NK-92 treated with Interleukin-12 subunit alpha and Interleukin-12 subunit beta, amount 100 ng/mL, for 24 hours (cell line): ENCODE data around the gene PPFIBP1.

Source experiments
- DNase-seq: peaks from one replicate; lab custom pipeline; 2025; lab: John Stamatoyannopoulos, UW

Gene PPFIBP1

DNA sequence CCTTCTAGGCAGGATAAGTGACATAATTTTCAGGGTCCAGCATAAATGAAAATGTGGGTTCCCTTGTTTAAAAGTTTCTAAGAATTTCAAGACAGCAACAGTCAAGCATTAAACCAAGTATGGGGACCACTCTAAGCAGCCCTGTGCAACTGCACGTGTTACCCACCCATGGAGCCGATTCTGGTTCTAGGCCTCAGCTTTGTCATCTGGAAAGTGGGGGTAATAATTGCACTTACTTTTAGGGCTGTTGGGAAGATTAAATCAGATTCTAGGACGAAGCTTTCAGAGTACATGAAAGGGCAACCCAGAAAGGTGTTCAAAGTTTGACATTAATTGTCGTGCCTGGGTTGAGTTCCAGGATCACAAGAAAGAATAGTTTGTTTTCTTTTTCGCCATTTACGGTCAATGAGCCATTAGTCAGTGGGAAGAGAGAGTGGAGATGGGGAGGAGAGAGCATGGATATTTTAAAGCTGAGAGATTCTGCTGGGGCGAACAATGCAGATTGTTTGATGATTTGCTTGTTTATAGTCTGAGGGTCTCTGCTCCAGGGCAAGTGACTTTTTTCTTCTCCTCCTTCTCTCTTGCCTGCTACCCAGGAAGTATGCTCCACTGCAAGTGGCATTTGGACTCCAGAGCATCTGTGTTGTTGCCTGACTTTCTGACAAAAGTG lies 10.7 kb upstream of the PPFIBP1 start:
- DNase-seq = no peak

GRCh38 chr12:27515671-27516070 lies 8.3 kb upstream of the PPFIBP1 start:
- no peak for DNase-seq

DNA sequence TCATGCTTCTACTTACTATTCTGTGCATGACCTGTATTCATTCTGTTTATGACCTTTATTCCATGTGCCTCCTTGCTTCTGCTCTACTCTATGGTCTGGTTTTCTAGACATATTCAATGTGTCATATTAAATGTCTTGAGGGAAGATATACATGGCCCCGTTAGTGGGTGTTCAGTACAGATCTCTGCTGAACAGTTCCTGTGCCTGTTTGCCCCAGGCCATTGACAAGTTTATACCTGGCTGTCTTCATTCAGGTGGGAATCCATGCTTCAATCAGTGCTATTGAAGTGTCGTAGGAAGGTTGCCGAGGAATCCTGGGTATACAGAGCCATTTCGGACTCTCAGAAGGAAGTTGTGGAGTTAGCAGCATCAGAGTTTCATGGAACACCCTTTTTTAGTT lies 7.4 kb upstream of the PPFIBP1 start:
- no peak for DNase-seq

DNA sequence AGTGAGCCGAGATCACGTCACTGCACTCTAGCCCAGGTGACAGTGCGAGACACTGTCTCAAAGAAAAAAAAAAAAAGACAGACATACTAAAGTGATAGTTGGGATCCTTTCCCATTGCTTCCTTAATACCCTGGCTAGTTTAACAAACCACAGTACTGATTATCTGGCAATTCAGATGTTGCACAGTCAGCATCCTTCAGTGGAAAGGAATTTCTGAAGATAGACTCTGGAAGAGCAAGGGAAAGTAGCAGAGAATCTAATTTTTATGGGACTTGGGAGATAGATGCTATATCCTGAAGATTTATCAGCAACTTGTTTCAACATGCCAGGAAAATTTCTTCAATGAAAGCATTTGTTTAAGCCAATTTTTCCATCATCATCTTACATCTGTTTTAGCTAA lies 6.5 kb upstream of the PPFIBP1 start:
- no peak for DNase-seq

DNA sequence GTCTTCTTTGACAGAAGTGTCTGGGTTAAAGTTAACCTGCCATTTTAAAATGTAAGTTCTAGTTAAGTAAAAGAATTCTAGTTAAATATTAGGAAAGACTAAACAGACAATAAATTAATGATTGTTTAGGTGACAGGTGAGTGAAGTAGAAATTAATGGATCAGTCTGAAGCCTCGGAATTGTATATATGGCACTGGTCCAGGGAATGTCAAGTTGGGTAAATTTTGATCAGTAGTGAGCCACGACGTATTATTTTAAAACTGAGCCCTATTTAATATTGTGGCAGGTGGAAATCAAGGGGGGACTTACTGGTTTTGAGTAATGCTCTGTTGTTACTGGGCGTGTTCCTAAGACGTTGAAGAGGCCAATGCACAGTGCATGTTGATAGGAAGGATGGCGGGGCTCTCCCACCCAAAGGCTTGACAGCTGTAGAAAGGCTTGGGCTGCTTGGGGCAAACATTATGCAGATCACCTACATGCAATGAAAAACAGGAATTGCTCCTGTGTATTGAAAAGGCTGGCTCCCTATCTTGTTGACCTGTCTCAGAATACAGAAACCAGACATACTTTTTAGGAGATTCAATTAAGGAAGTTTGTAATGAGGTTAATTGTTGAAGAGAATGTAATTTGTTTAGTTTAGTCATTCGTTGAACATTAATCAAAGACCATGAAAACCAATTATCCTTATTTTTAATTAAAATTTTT lies 5.9 kb upstream of the PPFIBP1 start:
- DNase-seq = no peak

GRCh38 chr12:27521066-27521465 lies 2.9 kb upstream of the PPFIBP1 start:
- DNase-seq = no peak

DNA sequence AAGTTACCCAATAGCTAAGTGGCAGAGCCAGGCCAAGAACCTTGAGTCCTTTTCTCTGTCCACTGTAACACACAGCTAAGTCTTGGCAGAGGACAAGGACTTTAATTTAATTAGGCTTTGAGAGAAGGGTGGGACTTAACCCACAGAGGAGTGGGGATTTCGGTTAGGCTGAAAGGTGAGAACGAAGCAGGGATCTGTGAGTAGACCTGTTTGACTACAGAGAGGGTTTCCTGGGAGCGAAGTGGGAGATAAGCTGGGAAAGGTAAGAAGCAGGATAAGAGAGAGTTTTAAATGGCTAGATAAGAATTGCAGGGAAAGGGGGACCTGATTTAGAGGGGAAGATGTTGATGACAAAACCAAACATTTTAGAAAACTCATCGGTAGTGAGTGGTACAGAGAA lies 2.0 kb upstream of the PPFIBP1 start:
- no peak for DNase-seq

DNA sequence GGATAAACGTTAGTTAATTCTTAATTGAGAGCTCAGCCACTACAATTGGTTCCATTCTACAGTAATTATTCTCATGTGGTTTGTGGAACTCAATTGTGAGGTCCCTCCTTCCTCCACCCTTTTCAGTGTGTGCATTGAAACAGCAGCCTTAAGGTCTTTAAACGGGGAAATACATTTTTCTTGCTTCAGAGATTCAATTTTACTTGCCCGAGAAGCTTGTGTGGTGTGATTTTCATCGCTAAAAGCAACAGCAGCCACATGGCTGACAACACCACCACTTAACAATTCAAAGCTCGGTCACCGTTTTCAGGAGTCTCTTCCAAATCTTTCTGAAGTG lies 733 bp upstream of the PPFIBP1 start:
- no peak for DNase-seq

- no peak for DNase-seq
Measured at GRCh38 chr12:27524494-27524835, 459 bp downstream of the PPFIBP1 start.

DNA sequence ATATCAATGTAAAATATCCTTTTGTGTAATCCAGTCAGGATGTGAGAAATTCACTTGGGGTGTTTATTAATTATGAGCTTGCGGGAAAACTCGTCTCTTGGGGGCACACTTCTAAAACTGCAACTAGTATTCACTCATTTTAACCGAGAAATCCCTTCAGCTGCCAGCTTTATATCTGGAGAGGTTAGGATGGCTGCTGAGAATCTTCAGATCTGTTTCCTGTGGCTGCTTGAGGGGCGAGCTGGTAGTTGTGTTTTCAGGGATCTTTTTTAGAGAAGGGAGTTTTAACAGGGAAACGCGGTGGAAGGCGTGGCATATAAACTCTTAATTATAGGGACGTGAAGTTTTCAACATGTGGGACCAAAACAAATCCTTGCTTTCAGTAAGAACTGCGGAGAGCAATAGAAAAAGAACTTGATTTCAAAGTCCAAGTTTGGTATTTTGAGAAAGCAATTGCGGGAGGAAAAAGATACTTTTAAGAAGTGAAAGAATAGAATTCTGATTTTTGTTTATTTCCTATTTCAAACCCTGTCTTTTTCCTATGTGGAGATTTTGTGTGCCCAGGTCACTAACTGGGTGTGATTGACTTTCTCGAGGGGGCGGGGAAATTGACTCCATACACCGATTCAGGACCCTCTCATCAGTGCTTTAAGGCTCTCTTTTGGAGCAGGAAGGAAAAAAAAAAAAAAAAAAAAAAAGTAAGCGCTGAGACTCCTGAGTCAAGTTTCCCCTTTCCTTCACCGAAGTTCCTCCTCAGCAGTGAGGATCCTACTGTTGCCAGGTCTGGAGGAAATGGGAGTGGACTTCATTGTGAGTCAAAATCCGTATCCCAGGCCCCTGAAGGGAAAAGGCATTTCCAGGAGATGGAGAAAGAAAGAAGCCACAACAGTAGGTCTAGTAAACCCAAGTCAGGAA lies 1.1 kb downstream of the PPFIBP1 start:
- DNase-seq = no peak

GRCh38 chr12:27527512-27527911 lies 3.5 kb downstream of the PPFIBP1 start:
- DNase-seq = no peak

- DNase-seq = no peak
Measured at GRCh38 chr12:27528788-27529187, 4.8 kb downstream of the PPFIBP1 start.

- no peak for DNase-seq
Measured at GRCh38 chr12:27530157-27530922, 6.3 kb downstream of the PPFIBP1 start.

DNA sequence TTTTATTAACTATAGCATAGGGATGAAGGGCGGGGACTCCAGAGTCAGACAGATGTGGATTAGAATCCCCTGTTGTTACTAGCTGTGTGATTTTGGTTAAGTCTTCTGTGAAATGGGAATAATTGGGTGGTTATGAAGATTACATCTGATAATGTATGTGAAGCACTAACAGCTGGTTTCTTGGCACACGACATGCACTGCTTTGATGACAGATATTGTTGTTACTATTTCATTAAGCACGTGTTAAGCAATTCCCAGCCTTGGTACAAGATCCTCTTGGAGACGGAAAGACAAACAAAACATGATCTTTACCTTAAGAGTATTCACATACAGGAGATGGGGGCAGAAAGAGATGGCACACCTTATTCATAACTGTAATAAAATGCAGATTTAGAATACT lies 7.9 kb downstream of the PPFIBP1 start:
- DNase-seq = no peak

DNA sequence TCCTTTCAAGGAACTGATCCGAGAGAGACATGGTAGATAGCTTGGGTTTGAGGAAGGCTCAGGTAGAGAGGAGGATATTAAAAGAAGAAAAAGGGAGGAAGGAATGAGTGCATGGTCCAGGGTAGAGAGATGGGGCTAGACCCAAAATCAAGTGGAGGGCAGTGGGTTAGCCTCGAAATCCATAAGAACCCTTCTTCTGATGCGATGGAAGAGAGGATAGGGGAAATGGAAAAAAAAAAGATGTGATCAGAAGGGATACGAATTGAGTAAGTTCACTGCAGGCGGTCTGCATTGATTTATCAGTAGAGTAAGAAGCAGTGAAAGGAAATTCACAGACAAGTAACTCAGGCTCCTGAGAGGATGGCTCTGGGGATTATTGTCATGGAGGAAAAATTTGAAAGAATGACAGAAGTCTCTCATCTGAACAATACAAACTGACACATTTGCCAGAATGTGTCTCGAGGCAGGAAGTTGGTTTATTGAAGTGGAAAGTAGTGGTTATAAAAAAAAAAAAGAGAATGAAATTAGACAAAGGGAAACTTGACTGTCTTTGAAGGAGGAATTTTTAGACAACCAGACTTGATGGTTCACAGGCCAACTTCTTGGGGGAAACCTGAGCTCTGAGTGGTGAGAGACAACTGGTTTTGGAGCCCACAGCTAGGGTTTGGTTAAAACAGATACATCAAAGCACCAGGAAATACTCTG lies 10.2 kb downstream of the PPFIBP1 start:
- no peak for DNase-seq

GRCh38 chr12:27534765-27535161 lies 10.8 kb downstream of the PPFIBP1 start:
- no peak for DNase-seq

GRCh38 chr12:27535318-27535717 lies 11.3 kb downstream of the PPFIBP1 start:
- no peak for DNase-seq

DNA sequence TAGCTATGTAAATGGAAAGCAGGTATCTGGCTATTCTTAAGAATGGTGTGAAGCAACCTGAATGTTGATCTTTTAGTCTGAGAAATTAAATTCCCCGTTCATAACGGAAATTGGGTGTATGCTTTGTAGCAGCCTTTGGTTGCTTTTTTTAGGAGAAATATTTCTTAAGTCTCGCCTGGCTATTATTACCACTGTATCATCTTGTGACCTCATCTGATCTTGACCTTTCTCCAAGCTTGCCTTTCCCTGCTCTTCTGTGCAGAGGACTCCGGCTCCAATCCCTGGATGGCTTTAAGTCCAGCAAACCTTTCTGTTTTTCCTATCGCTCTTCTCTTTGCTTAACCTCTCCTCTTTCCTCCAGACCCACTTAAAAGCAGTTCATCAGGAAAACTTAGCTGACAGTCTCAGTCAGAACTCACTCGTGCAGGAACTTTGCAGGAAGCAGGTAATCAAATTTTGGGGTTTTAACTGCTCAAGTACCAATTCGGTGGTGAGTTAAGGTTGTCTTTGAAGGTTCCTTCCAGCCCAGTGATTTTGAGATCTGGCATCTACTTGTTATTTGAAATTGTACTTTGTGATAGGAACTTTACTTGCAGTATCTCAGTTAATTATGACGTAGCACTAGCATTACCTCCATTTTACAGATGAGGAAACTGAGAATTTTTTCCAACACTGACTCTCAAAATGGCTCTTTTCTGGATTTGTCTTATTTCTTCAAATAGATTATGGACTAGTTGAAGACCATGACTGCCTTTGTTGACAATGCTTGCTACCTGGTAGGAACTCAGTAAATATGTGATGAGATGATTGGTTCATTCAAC lies 14.1 kb downstream of the PPFIBP1 start:
- DNase-seq = no peak

DNA sequence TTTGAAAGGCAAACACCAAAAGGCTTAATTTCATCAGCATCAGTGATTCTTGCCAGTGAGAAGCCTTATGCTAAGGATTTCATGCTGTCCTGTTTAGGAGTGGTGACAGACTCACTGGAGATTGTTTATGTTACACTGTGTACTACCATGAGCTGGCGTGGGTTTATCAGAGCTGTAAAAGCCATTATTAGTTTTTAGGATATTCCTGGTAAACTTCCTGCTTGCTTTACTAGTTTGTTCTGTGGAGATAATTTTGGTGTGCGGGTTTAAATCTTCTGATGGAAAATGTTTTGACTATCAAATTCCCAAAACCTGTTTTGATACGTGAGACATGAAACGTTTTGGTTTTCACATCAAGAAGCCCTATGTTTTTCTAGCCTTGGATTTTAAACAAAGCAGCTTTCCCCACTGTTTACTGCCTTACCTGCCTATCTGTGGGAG lies 15.2 kb downstream of the PPFIBP1 start:
- DNase-seq = no peak

GRCh38 chr12:27541031-27541719 lies 17.2 kb downstream of the PPFIBP1 start:
- no peak for DNase-seq
